SH-SY5Y (cell line): ENCODE data around the gene DLK1.

Experiments used
- GATA2 ChIP-seq: IDR thresholded peaks from 2 replicates; pipeline ENCODE4 v1.6.1; 2011; ENCODE audit warnings: mild to moderate bottlenecking, low read depth, low read length
- GATA3 ChIP-seq: IDR thresholded peaks from 2 replicates; pipeline ENCODE4 v1.6.1; 2011; ENCODE audit warnings: low read depth, mild to moderate bottlenecking, low read length, moderate library complexity

DNA sequence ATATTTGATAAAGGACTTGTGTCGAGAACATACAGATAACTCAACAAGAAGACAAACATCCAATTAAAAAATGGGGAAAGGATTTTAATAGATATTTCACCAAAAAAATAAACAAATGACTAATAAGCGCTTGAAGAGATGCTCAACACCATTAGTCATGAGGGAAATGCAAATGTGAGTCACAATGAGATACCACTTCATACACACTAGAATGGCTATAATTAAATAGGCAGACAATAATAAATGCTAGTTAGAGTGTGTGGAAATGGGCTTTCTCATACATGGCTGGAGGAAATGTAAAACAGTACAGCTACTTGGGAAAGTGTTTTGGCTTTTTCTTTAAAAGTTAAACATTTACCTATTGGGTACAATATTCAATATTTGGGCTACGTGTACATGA is 34.8 kb downstream of the DLK1 start:
- TF ChIP-seq GATA2 (no peak), GATA3 (no peak)
